Colonic mucosa (tissue), 4 donors: Measurements from ENCODE around the gene MBD5. TPM values are rescaled to one million over a fixed set of nuclear protein-coding genes. Genes with fewer than 3 reads are reported as not detected.

Experiments used
- DNase-seq: peaks from one replicate; pipeline ENCODE4 v3.0.0-alpha.2; 2020
- H3K27ac ChIP-seq: fragments of 200-600 bp; one replicate; pipeline ENCODE4 v1.8.0; 2021
- H3K27me3 ChIP-seq: fragments of 200-600 bp; one replicate; pipeline ENCODE4 v1.8.0; 2021
- H3K36me3 ChIP-seq: fragments of 200-600 bp; one replicate; pipeline ENCODE4 v1.8.0; 2021
- H3K4me1 ChIP-seq: fragments of 200-600 bp; one replicate; pipeline ENCODE4 v1.8.0; 2021; ENCODE audit warnings: mild to moderate bottlenecking
- H3K4me3 ChIP-seq: fragments of 200-600 bp; one replicate; pipeline ENCODE4 v1.8.0; 2021
- H3K9ac ChIP-seq, 2 donors: one replicate each; pipeline ENCODE4 v1.7.0; 2013; ENCODE audit warnings: control low read depth in 2 of 2, low read depth in 2 of 2, low read length in 2 of 2
- H3K9me3 ChIP-seq: fragments of 200-600 bp; one replicate; pipeline ENCODE4 v1.8.0; 2021
- CTCF ChIP-seq: fragments of 200-600 bp; IDR thresholded peaks from one replicate; pipeline ENCODE4 v1.8.0; 2022; ENCODE audit warnings: antibody characterized with exemption, mild to moderate bottlenecking
- intact Hi-C: fragments of 100-400 bp; cut with DNase I; formaldehyde crosslinking; loops from one replicate; pipeline ENCODE4 v1.14.1; 2022
- total RNA-seq, 2 donors: library from RNA; stranded (reverse); fragmentation: NEBNext Ultra II Directional in 1 of 2; extraction: Animal tissue kit (Norgen Biotek cat#: 25700) in 1 of 2; gene quantifications; one replicate each; pipeline ENCODE4 v1.2.1, GENCODE V29; 2021
- donor health status: healthy.
- donor health status: DM: no; HTN: no; CAD: no.
- donor health status: DM: no; HTN: no; CAD: no.

The MBD5 gene
- total RNA-seq, 2 donors from 2014 or later = 26.7 to 29.6 TPM

GRCh38 chr2:148161909-148162435, 141.1 kb downstream of the MBD5 start:
- Histone ChIP-seq H3K27me3 (no peaks in the 10 kb centered on the region), H3K9me3 (no peaks in the 10 kb centered on the region)

GRCh38 chr2:148162871-148163270, 142.0 kb downstream of the MBD5 start:
- H3K4me3 ChIP-seq = no peak overlapping the region
- no peak overlapping the region for H3K27ac ChIP-seq
- no peak for DNase-seq
- no peaks in the 10 kb centered on the region for H3K27me3 ChIP-seq
- intact Hi-C loops = no loop called here
- TF ChIP-seq CTCF = no peak
- no peaks in the 10 kb centered on the region for H3K4me1 ChIP-seq
- H3K9me3 ChIP-seq = no peaks in the 10 kb centered on the region
- no peak overlapping the region for H3K9ac ChIP-seq
- H3K36me3 ChIP-seq = no peaks in the 10 kb centered on the region

More at GRCh38 chr2:148161909-148162435, 141.1 kb downstream of the MBD5 start:
- Histone ChIP-seq H3K4me3 (no peak overlapping the region), H3K36me3 (no peaks in the 10 kb centered on the region), H3K4me1 (no peaks in the 10 kb centered on the region), H3K27ac (no peak overlapping the region), H3K9ac (no peak overlapping the region)
- no peak for DNase-seq
- intact Hi-C loops = no loop called here
- no peak for TF ChIP-seq CTCF

- intact Hi-C loops = no loop called here
- Histone ChIP-seq H3K9me3 (no peaks in the 10 kb centered on the region), H3K9ac (no peak overlapping the region), H3K27ac (no peak overlapping the region), H3K4me1 (no peaks in the 10 kb centered on the region), H3K4me3 (no peak overlapping the region), H3K36me3 (no peaks in the 10 kb centered on the region), H3K27me3 (no peaks in the 10 kb centered on the region)
- no peak for TF ChIP-seq CTCF
- DNase-seq = no peak
Observed at GRCh38 chr2:148165975-148166374, 145.1 kb downstream of the MBD5 start.

- H3K4me3 ChIP-seq = no peak overlapping the region
- no peaks in the 10 kb centered on the region for H3K36me3 ChIP-seq
- intact Hi-C loops = no loop called here
- H3K9me3 ChIP-seq = no peaks in the 10 kb centered on the region
- no peaks in the 10 kb centered on the region for H3K27me3 ChIP-seq
- H3K9ac ChIP-seq = no peak overlapping the region
- no peak for TF ChIP-seq CTCF
- H3K4me1 ChIP-seq = no peaks in the 10 kb centered on the region
- DNase-seq = no peak
- H3K27ac ChIP-seq = no peak overlapping the region
Observed at GRCh38 chr2:148167241-148167766, 146.4 kb downstream of the MBD5 start.

- no peaks in the 10 kb centered on the region for H3K36me3 ChIP-seq
- TF ChIP-seq CTCF = no peak
- H3K4me3 ChIP-seq = no peak overlapping the region
- H3K27me3 ChIP-seq = no peaks in the 10 kb centered on the region
- no peak overlapping the region for H3K27ac ChIP-seq
- intact Hi-C loops = no loop called here
- H3K4me1 ChIP-seq = no peaks in the 10 kb centered on the region
- no peaks in the 10 kb centered on the region for H3K9me3 ChIP-seq
- no peak for DNase-seq
- H3K9ac ChIP-seq = no peak overlapping the region
Observed at GRCh38 chr2:148167855-148168254, 147.0 kb downstream of the MBD5 start.
